ENCODE data around the gene ROR1.
A peak's percentile ranks its signal among the peaks of the same experiment; 100 is the strongest.

Gene ROR1

DNA sequence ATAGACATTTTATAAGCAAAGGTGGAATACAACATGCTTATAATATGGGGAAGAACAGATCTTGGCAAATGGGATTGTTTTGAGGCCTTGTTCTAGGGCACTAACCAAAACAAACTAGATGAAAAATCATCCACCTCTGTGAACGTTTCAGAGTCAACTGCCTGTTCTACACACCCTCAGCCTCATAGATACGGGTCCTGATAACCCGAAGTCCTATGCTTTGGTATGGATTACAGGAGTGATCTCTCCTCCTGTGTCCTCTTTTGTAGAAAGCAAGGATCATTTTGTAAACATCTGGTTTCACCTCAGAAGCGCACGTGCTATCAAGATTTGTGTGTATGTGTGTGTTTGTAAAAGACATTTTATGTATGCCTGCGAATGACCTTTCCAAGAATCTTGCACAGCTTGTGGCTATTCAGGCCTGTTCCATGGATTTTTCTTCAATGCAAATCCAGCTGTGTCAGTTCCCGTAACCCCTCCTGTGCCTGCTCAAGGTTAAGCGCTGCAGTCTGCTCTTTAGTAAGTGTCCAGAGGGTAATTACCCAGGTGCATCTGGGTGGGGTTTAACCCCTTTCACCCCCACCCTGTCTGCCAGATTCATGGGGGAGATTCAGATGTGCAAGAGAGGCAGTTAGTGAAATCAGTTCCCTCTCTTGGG lies 132.4 kb downstream of the ROR1 start:
- no peak for DNase-seq

GRCh38 chr1:63907051-63907450 lies 133.2 kb downstream of the ROR1 start:
- no peak for DNase-seq

GRCh38 chr1:63908016-63908415 lies 134.2 kb downstream of the ROR1 start:
- DNase-seq: no peak

DNA sequence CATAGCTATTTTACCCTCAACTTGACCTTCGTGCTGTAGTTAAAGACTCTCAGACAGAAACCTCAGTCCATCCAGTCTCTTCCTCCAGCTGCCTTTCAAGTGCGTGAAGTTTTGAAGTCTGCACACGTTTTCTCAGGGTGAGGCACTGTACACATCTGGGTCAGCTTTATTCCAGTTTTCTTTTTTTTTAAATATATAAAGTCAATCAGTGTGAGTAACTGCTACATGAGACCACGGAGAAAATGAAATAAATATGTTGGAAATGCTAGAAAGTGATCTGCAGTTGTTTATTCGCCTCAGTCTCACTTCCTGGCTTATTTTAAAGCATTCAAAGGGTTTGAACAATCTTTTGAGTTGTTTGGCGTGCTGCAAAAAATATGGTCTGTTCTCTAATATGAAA lies 135.7 kb downstream of the ROR1 start:
- no peak for DNase-seq

- DNase-seq: no peak
Measured at GRCh38 chr1:63911049-63911448, 137.2 kb downstream of the ROR1 start.

DNA sequence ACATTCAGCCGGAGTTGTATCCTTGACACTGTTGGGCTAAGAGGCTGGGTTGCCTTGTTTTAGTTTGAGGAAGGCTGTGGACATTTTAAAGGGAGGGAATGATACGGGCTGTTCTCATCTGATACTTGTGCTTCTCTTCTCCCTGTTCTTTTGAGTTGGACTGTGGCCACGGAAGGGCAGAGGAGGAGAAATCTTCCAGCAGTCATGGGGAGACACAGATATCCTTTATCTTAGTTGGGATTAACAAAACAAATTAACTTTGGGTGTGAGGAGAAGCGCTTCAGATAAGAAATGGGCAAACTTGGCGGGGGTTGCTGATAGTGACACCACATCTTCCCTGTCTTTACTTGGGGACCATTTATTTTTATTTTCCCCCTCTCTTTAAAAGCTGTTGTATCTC lies 138.8 kb downstream of the ROR1 start:
- no peak for DNase-seq

- no peak for DNase-seq
Measured at GRCh38 chr1:63913533-63913932, 139.7 kb downstream of the ROR1 start.

GRCh38 chr1:63914241-63914640 lies 140.4 kb downstream of the ROR1 start:
- DNase-seq: no peak

DNA sequence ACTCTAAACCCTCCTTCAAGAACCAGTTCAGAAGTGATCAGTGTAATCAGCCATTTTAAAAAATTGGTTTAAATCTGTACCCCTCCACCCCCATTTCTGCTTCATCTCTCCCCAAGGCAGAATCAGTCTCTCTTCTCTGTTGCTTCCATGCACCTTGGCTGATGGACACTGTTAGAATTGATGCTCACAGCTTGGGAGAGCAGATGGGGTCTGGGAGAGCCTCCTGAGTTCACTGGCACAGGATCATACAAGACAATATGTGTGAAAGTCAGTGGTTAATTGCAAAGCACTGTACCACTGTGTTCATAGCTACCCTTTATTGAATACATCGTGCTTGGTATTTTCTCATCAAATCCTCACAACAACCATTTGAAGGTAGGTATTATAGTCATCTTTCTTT lies 140.9 kb downstream of the ROR1 start:
- no peak for DNase-seq

- no peak for DNase-seq
Measured at GRCh38 chr1:63915121-63915520, 141.3 kb downstream of the ROR1 start.

GRCh38 chr1:63916485-63917360 lies 142.9 kb downstream of the ROR1 start:
- no peak for DNase-seq

DNA sequence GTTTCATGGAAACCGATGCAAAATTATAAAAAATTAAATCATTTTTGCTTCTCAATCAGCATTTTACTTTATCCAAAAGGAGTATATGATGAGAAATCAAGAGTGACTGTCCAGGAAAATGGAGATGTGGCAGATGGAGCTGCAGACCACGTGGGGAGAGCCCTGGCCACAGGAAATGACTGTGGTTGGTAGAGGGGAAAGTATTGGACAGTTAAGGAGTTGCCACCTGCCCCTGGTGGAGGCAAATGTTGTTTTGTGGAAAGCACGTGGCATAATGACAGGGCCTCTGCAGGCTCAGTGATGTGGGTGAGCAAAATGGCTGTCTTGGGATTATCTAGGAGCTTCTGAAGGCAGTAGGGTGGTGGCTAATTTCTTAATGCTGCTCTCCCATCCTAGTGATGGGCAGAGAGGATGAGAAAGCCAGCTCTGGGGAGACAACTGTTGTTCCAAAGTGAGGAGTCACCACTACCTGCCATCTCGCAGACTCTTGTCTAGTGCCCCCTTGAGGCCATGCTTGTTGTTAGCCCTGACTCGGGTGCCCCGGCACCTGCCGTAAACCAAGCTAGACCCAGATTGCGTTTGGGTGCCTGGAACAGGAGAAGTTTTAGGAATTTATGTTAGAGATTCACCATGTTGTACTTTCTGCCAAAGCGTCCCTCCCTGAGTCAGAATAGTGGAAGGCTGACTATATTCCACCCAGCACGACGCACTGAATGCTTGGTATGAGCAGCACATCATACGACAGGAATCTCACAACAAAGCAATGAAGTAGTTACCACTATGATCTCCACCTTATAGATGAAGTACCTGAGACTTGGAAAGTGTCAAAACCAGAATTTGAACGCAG lies 144.0 kb downstream of the ROR1 start:
- DNase-seq: no peak

DNA sequence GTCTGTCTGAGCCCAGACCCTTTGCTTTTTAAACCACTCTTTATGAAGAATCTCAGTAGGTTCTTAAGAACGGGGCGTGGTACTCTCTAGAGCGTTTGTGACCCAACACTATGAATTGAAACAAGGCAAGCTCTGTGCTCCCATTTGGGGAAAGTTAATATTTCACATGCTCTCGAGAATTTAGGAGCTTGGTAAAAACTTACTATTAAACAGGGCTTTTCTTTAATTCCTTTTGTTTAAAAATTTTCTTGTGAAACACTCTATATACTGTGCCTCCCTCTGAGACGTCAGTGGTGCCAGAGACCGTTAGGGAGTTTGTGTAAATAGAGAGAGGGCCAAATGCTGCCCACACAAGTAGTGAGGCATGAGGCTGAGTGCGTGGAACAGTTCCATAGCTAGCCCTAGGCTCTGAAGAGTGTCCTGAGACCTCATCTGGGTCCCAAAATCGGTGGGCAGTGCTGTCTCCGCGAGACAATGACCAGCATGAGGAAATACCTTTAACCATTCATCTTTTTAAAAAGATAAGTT lies 144.7 kb downstream of the ROR1 start:
- DNase-seq: no peak

GRCh38 chr1:63920154-63921117 lies 146.6 kb downstream of the ROR1 start:
- DNase-seq: no peak

GRCh38 chr1:63921359-63921758 lies 147.5 kb downstream of the ROR1 start:
- DNase-seq: no peak

GRCh38 chr1:63921802-63922201 lies 148.0 kb downstream of the ROR1 start:
- DNase-seq: peak in 1 of 58 donors; percentile 2

DNA sequence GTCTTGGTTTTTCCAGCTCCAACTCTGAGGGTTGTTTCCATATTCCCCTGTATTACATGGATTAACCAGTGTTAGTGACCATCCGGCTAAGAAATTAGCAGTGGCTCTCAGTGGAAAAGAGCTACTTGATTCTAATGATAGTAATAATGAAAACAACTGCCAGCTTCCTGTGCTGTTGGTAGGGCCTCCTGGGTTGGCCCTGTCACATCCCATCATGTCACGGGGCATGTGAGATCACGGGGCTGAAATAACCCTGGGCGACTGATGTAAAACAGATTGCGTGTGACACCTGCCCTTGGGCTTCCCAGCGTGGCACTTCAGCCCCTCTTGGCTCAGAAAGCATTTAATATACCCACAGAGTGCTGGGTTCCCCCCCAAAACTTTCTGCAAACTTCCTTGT lies 149.0 kb downstream of the ROR1 start:
- DNase-seq: no peak

- DNase-seq: no peak
Measured at GRCh38 chr1:63923302-63923701, 149.5 kb downstream of the ROR1 start.

DNA sequence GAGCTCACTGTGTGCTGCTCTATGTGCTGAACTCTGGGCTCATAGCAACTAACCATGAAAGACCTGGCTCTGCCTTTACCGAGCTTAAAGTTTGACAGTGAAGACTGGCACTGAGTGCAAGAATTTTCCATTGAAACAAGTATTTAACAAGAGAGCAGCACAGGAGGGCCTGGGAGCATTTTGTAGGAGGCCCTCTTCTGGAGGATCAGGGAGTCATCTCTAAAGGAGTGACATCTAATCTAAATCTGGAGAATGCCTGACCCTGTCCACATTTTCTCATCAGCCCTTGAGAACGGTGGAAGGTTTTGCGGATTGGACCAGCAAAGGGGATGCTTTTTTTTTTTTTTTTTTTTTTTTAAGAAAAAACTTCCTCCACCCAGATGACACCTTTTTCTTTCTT lies 150.8 kb downstream of the ROR1 start:
- no peak for DNase-seq
